ENCODE measurements around the gene IGFBP2.

Gene IGFBP2

GRCh38 chr2:216649574-216649973, 16.4 kb downstream of the IGFBP2 start:
- peaks cover 2% of the 10 kb centered on the region for H3K4me1 Mint-ChIP-seq
- H3K27ac Mint-ChIP-seq = no peak overlapping the region
- no peaks in the 10 kb centered on the region for H3K9me3 Mint-ChIP-seq
- peaks cover 4% of the 10 kb centered on the region for H3K27me3 Mint-ChIP-seq
- H3K4me3 Mint-ChIP-seq = no peak overlapping the region
- no peaks in the 10 kb centered on the region for H3K36me3 Mint-ChIP-seq

DNA sequence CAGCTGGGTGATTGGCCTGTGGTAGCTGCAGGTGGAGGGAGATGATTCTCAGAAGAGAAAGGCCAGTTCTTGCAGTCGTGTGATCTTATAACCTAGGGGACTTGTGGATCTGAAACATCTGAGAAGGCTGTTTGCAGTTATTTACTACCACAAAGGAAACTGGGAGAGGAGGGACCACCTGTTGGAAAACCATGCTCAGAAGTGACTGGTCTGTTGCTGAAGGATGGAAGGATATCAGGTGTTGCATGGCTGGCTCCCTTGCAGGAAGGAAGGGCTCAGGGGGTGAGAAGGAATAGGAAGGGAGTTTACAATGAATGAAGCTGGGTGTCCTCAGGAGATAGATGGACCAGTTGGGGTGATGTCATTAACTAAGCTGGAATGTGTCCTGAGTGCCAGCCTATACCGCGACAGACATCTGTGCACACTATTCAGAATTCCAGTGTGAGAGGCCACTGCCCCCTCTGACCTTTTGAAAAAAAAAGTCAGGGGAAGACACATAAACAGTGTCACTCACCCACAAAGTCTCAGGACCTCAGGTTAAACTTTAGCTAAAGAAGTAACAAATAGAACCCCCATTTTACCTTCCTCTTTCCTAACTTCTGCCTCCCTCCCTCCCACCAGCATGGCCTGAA, 17.5 kb downstream of the IGFBP2 start:
- Mint-ChIP-seq H3K27ac (no peak overlapping the region), H3K27me3 (peaks cover 4% of the 10 kb centered on the region), H3K4me1 (no peaks in the 10 kb centered on the region), H3K9me3 (no peaks in the 10 kb centered on the region), H3K4me3 (no peak overlapping the region), H3K36me3 (no peaks in the 10 kb centered on the region)

GRCh38 chr2:216651351-216651881, 18.2 kb downstream of the IGFBP2 start:
- Mint-ChIP-seq H3K9me3 (no peaks in the 10 kb centered on the region), H3K4me1 (no peaks in the 10 kb centered on the region), H3K4me3 (no peak overlapping the region), H3K27ac (no peak overlapping the region), H3K27me3 (peaks cover 4% of the 10 kb centered on the region), H3K36me3 (no peaks in the 10 kb centered on the region)

DNA sequence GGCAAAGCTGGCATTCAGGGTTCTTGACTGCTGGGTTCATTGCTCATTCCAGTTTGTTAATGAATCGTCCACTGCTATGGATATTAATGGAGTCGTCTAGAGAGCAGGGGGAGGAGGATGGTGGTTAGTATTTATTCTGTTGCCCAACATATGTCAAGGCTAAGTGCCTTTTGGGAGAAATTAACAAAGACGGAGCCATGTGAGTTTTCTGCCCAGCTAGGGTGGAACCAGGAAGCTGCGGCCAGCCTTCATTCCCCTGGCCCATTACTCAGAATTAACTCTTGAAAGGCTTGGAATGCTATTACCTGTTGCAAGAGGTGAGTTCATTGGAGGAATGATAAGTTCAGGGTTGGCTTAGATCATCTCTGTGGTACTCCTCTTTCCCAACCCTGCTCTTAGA, 19.3 kb downstream of the IGFBP2 start:
- H3K27ac Mint-ChIP-seq = no peak overlapping the region
- H3K27me3 Mint-ChIP-seq = peaks cover 4% of the 10 kb centered on the region
- H3K36me3 Mint-ChIP-seq = no peaks in the 10 kb centered on the region
- no peaks in the 10 kb centered on the region for H3K9me3 Mint-ChIP-seq
- no peak overlapping the region for H3K4me3 Mint-ChIP-seq
- H3K4me1 Mint-ChIP-seq = no peaks in the 10 kb centered on the region

DNA sequence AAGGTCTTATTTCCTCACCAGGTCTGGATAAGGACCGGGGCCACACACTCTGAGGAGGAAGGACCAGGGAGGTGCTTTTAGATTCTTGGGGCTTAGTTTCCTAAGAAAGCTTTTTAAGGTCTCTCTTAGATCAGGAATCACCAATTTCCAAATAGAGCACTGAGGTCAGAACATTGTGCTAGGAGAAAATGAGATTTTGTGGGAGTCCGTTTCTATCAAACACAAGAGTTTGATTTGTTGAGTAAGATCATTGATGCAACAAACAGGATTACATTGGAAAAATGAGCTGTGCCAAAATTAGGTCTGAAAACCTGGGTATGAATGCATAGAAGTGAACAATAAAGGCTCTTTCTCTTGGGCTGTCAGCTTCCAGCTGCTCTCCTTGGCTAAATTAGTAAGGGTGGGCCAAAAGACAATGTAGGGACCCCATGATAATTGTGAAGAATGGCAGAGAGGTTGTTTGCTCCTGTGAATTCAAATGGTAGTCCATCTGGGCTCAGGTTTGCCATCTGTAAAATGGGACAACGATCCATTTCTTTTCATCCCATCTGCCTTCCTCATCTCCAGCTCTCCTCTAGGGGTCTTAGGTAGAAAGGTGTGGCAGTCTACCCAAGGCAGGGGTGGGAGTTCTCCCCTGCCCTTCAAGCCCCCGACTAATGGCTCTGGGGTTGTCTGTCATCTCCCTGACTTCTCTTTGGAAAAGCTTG, 20.0 kb downstream of the IGFBP2 start:
- H3K4me3 Mint-ChIP-seq = no peak overlapping the region
- no peaks in the 10 kb centered on the region for H3K4me1 Mint-ChIP-seq
- no peaks in the 10 kb centered on the region for H3K9me3 Mint-ChIP-seq
- no peak overlapping the region for H3K27ac Mint-ChIP-seq
- no peaks in the 10 kb centered on the region for H3K36me3 Mint-ChIP-seq
- H3K27me3 Mint-ChIP-seq = peaks cover 4% of the 10 kb centered on the region

DNA sequence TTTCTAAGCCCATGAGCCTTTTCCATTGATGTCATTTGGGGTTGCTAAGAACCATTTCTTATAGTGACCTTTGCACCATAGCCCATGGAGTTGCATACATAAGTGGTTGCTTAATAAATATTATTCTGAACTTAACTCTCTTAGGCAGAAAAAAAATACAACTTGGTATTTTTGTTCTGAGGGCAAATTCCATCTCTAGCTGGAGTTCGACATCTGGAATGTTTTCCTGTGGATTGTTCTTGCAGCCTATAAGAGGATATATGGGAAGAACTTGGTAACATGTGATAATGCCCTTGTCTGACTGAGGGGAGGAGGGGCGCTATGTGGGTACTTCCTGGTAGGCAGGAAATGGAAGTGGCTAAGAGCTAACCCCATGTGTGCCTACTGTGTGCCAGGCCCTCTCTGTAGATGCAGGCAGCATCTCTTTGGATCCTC, 20.7 kb downstream of the IGFBP2 start:
- Mint-ChIP-seq H3K9me3 (no peaks in the 10 kb centered on the region), H3K4me3 (no peak overlapping the region), H3K36me3 (no peaks in the 10 kb centered on the region), H3K27me3 (peaks cover 4% of the 10 kb centered on the region), H3K27ac (no peak overlapping the region), H3K4me1 (no peaks in the 10 kb centered on the region)

GRCh38 chr2:216654528-216655052, 21.4 kb downstream of the IGFBP2 start:
- Mint-ChIP-seq H3K4me1 (no peaks in the 10 kb centered on the region), H3K36me3 (no peaks in the 10 kb centered on the region), H3K9me3 (no peaks in the 10 kb centered on the region), H3K27ac (no peak overlapping the region), H3K4me3 (no peak overlapping the region), H3K27me3 (peaks cover 4% of the 10 kb centered on the region)

- H3K9me3 Mint-ChIP-seq = no peaks in the 10 kb centered on the region
- no peaks in the 10 kb centered on the region for H3K36me3 Mint-ChIP-seq
- H3K27ac Mint-ChIP-seq = no peak overlapping the region
- peaks cover 4% of the 10 kb centered on the region for H3K27me3 Mint-ChIP-seq
- H3K4me3 Mint-ChIP-seq = no peak overlapping the region
- no peaks in the 10 kb centered on the region for H3K4me1 Mint-ChIP-seq
Measured at GRCh38 chr2:216657086-216657855, 24.1 kb downstream of the IGFBP2 start.

DNA sequence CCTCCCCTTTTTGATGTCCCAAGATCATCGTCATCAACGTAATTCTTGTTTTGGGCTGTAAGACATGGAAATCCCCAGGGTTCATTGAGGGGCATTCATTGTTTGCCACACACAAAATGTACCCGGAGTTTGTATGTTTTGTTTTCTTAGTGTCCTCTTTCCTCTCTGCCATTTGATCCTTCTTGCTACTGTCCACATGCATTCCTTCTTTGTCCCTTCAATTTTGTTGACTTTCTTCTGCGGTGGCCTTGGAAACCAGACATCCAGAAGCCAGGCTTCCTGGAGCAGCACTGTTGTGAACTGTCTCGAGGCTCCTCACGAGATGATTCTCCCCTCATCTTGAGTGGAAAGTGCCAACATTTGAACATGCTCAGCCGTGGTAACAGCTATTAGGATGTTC, 24.8 kb downstream of the IGFBP2 start:
- no peaks in the 10 kb centered on the region for H3K9me3 Mint-ChIP-seq
- no peaks in the 10 kb centered on the region for H3K36me3 Mint-ChIP-seq
- no peak overlapping the region for H3K4me3 Mint-ChIP-seq
- H3K27ac Mint-ChIP-seq = no peak overlapping the region
- no peaks in the 10 kb centered on the region for H3K4me1 Mint-ChIP-seq
- H3K27me3 Mint-ChIP-seq = peaks cover 2% of the 10 kb centered on the region

- no peak overlapping the region for H3K27ac Mint-ChIP-seq
Measured at GRCh38 chr2:216658757-216659156, 25.5 kb downstream of the IGFBP2 start.

DNA sequence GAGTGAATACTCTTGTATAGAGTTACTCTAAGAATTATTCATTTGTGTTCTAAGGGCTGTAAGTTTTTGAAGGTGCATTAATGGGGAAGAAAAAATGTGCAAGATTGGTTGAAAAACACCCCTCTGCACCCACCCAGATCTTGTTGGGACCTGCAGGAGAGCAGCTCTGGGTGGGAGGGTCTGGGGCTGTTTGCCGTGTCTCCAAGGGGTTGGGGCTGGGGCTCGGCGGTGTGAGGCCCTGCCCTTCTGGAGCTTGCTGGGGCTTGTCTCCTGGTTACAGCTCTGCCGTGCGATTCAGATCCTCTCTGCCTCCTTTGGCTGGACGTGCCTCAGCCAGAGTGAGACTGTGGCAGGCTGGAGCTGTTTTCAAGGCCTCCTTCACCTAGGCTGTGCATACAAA, 26.1 kb downstream of the IGFBP2 start:
- Mint-ChIP-seq H3K4me1 (no peaks in the 10 kb centered on the region), H3K27me3 (no peaks in the 10 kb centered on the region), H3K27ac (no peak overlapping the region), H3K9me3 (no peaks in the 10 kb centered on the region), H3K4me3 (no peak overlapping the region), H3K36me3 (no peaks in the 10 kb centered on the region)

More at GRCh38 chr2:216658757-216659156, 25.5 kb downstream of the IGFBP2 start:
- H3K27me3 Mint-ChIP-seq = no peaks in the 10 kb centered on the region
- no peaks in the 10 kb centered on the region for H3K9me3 Mint-ChIP-seq
- no peaks in the 10 kb centered on the region for H3K4me1 Mint-ChIP-seq
- no peaks in the 10 kb centered on the region for H3K36me3 Mint-ChIP-seq
- no peak overlapping the region for H3K4me3 Mint-ChIP-seq

GRCh38 chr2:216660496-216660895, 27.3 kb downstream of the IGFBP2 start:
- Mint-ChIP-seq H3K36me3 (no peaks in the 10 kb centered on the region), H3K4me1 (no peaks in the 10 kb centered on the region), H3K27me3 (no peaks in the 10 kb centered on the region), H3K9me3 (no peaks in the 10 kb centered on the region), H3K27ac (no peak overlapping the region), H3K4me3 (no peak overlapping the region)

GRCh38 chr2:216661051-216661450, 27.8 kb downstream of the IGFBP2 start:
- H3K27me3 Mint-ChIP-seq = no peaks in the 10 kb centered on the region
- H3K4me3 Mint-ChIP-seq = no peak overlapping the region
- H3K9me3 Mint-ChIP-seq = no peaks in the 10 kb centered on the region
- no peaks in the 10 kb centered on the region for H3K4me1 Mint-ChIP-seq
- no peaks in the 10 kb centered on the region for H3K36me3 Mint-ChIP-seq
- H3K27ac Mint-ChIP-seq = no peak overlapping the region

DNA sequence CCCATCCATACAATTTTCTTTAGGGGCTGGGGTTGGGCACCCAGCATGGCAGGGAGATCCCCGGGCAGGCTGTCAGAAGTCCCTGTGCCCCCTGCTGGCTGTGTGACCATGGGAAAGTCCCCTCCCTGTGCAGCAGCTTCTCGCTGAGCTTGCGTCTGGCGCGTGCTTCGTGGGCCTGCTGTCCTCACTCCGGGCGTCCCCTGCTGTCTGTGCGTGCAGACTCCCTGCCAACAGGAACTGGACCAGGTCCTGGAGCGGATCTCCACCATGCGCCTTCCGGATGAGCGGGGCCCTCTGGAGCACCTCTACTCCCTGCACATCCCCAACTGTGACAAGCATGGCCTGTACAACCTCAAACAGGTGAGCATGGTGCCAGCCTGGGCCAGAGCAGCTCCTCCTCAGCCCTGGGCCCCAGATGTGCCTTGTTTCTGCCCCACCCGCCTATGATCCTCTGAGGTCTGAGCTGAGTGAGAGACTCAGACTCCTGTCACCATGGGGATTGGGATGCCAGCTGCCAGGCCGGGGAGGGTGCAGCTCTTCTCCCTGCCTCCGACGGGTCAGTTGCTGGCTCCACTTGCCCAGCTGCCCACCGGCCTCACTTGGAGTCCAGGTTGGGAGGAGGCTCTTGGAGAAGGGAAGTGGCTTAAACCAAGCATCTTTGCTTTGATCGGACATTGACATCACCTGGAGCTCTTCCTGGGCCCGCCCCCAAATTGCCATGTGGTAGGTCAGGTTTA, 28.6 kb downstream of the IGFBP2 start:
- Mint-ChIP-seq H3K9me3 (no peaks in the 10 kb centered on the region), H3K27ac (no peak overlapping the region), H3K4me3 (no peak overlapping the region), H3K36me3 (no peaks in the 10 kb centered on the region), H3K4me1 (no peaks in the 10 kb centered on the region), H3K27me3 (no peaks in the 10 kb centered on the region)

GRCh38 chr2:216663106-216663505, 29.9 kb downstream of the IGFBP2 start:
- no peaks in the 10 kb centered on the region for H3K36me3 Mint-ChIP-seq
- no peak overlapping the region for H3K27ac Mint-ChIP-seq
- H3K27me3 Mint-ChIP-seq = peaks cover 1% of the 10 kb centered on the region

More at GRCh38 chr2:216663106-216663505, 29.9 kb downstream of the IGFBP2 start:
- Mint-ChIP-seq H3K4me1 (no peaks in the 10 kb centered on the region), H3K4me3 (no peak overlapping the region), H3K9me3 (no peaks in the 10 kb centered on the region)

Measured in activated naive CD4-positive, alpha-beta T cell treated with anti-CD3 and anti-CD28 coated beads, Interleukin-2, amount 50 U/mL, for 24 hours (primary cell).